ENCODE data around the gene CD247. TPM values are rescaled to one million over a fixed set of nuclear protein-coding genes. Genes with fewer than 3 reads are reported as not detected.

The CD247 gene
- total RNA-seq, 1 experiment from 2014 or later: 0.18 TPM

DNA sequence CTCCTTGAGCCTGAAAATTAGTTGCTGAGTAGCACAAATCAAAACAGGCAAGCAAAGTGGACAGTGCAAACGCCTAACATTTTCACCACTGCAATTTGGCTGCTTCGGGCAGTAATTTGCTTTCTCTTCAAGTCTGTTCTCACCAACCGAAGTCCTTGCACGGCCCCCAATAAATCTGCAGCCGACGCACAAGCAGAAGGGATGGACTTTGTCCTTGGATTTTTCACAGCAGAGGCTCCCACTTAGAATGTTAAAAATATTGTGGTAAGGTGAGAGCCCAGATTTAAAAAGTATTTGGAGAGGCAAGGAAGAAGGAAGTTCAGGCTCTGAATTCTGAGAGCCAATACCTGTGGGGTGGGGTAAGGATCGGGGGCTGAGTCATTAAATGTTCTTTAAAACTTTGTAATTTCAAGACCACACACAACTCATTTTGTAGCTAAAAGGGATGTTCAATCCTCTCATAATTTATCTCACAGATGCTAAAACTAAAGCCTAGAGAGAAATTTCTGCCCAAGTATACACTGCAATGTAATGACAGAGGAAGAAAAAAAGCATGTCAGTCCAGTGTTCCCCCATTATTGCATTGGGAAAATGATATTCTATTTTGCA, 6.2 kb downstream of the CD247 start:
- no peak for DNase-seq (ENCODE audit: low read depth)

DNA sequence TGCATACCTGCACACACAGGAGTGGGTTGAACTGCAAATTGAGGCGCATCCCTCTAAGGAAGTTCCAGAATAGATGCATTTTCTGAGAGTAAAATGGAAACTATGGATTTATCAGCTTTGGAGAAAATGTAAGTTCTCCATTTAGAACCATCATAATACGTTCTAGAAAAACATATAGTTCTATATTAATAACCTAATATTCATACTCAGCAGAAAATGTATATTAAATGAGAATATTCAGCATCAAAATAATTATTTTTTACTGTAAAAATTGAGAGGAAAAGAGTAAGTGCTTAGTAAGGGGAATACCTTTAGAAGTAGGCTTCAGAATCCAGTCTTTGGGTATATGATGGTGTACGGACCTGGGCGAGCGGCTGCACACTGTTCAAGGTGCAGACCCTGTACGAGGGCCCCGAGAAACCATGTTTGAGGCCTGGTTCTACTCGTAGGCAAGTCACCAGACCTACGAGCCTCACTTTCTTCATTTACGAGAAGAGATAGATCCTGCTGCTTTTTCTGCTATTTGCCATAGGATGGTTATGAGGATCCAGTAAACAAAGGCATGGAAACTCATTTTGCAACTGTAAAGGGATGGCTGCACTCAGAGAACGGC, 6.8 kb downstream of the CD247 start:
- no peak for DNase-seq (ENCODE audit: low read depth)

DNA sequence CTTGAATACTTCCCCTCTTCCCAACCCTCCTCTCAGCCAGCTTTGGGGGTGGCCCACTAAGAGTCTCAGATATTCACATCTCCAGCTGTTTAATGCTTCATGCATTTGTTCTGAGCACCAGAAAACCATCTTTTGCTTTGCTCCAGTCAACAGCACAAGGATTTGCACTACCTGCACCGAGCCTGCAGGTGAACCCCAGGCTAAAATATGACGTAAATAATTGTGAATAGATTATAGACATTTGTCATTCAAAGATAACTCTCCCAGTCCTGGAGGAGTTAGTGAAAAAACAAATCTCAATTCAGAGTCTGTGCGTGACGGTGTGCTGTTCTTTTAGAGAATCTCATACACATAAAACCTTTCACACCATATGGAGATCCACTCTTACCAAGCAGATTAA, 7.4 kb downstream of the CD247 start:
- no peak for DNase-seq (ENCODE audit: low read depth)

DNA sequence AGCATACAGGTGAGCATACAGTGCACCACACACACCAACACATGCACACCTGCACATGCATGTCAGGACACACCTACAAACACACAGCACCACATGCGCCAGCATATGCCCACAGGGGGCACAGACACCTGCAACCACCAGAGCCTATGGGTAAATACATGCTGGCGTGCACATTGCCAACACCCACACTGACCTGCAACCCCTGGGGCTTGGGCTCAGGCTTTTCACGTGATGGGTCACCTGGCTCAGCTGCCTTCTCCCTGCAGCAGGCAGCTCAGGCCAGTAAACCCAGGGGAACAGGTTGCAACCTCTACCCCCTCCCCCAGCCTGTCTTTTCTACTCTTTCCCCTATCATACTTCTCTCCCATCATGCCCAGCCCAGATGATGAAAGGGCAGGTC, 8.1 kb downstream of the CD247 start:
- no peak for DNase-seq (ENCODE audit: low read depth)

DNA sequence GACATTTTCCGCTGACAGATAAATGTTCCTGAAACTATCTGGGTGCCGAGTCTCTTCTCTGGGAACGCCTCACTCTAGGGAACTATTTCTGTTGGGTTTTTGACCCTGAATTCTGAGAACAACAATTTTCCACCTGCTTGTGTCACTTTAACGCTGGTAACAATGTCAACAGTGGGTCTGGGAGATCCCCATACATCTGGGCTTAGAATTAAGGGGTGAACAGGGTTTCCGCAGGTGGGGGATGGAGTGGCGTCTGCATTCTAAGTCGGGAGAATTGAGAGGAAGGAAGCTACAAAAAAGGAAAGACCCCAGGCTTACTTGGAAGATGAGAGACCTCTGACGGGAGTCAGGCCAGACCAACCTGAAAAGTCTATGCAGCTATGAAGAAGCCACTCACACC, 8.7 kb downstream of the CD247 start:
- no peak for DNase-seq (ENCODE audit: low read depth)

DNA sequence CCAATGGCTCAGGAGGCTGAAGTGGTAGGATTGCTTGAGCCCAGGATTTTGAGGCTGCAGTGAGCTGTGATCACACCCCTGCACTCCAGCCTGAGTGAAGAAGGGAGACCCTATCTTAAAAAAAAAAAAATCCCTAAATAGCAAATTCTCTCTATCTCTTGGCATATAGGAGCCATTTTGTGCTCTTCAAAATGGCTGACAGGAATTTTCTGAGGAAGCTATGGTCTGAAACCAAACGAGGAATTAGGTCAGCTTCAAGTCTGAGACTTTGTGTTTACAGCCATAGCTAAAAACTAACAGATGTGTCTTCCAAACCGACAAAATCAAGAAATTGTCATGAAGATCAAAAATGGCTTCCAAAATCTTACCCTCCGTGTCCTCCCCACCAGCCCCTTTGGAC, 10.6 kb downstream of the CD247 start:
- no peak for DNase-seq (ENCODE audit: low read depth)

DNA sequence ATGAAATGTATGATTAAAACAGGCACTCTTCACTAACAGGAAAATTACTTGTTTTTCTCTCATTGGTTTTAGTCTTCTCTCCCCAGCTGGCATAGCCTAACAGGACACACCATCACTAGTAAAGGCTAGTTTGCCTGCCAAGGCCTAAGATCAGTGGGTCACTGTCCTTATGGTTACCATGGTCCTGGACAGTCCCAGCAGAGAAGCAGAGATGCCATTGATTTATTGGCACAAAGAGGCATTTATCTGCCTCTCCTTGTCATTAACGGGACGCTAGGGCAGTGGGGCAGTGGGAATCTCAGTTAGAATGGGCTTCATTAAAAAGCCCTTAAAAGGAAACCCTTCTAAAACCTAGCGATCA, 13.9 kb downstream of the CD247 start:
- no peak for DNase-seq (ENCODE audit: low read depth)

DNA sequence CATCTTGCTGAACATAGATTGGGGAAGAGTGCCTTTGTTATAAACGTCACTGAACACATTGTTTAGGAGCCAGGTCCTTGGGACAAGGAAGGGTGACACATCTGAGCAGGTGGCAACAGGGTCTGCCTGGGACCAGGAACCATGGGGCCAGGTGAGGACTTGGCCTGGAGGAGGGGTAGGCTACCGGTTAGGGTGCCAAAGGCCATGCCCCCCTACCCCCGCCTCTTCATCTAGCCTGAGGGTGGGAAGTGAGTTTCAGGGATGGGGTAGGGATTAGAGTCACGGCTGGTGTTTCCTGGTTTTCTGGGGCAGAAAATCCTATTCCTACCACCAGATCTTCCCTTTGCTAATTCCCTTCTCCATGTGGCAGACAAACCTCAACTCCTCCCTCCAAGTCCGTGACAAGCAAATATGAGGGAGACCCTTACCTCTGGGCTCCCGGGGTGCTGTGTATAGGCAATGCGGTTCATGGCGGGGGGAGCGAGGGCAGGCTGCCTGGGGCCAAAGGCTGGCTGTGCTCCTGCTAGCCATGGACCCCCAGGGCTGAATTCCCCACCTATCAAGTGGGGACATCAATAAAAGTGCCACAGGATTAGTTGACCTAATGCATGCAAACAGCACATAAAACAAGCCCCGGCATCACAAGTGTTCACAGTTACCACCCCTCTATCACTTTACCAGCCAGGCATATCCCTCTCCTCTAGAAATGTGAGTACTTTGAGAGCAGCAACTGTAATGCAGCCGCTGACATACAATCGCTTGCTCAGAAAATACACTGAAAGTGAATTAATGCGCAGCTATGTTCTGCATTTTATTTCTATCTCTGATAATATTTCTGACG, 14.5 kb downstream of the CD247 start:
- DNase-seq (ENCODE audit: low read depth): no peak

DNA sequence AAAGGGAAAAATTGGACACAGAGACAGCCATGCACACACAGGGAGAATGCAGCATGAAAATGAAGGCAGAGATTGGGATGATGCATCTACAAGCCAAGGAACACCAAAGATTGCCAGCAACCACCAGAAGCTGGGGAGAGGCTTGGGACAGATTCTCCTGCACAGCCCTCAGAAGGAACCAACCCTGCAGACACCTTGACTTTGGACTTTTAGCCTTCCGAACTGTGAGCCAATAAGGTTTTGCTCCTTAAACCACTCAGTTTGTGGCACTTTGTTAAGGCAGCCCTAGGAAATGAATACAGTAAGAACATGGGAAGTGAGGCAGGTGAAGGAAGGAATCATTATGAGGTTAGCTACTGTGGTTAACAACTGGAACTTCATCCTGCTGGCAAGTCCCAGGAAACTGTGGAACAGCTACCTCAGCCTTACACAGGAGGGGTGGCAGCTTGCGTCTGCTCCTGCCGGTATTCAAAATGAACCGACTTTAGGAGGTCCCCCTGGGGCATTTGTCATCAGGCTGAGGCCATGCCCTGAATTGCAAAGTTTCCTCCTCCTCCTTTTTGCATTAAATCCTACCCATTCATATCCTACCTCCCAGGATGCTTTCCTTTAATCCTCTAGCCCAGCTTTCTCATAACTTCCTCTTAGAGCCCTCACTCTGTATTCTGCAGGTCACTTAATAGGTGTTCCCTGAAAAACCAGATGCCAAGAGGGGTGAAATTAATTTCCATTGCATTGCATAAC, 15.4 kb downstream of the CD247 start:
- DNase-seq (ENCODE audit: low read depth): no peak

DNA sequence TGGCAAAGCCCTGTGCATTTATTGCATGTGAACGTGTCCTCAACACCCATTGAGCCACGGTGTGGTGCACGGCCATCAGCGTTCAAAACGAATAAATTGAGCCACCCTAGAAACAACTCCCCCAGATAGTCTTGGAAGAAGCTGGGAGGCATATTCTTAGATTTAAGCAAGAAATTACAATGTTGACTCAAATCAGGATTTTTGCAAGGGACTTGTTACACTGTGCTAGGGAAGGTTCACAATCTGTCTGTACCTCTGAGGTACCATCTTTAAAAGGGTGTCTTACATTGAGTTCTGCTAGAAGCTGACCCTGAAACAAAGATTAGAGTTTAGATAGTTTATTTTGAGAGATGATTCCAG, 16.2 kb downstream of the CD247 start:
- DNase-seq (ENCODE audit: low read depth): no peak

DNA sequence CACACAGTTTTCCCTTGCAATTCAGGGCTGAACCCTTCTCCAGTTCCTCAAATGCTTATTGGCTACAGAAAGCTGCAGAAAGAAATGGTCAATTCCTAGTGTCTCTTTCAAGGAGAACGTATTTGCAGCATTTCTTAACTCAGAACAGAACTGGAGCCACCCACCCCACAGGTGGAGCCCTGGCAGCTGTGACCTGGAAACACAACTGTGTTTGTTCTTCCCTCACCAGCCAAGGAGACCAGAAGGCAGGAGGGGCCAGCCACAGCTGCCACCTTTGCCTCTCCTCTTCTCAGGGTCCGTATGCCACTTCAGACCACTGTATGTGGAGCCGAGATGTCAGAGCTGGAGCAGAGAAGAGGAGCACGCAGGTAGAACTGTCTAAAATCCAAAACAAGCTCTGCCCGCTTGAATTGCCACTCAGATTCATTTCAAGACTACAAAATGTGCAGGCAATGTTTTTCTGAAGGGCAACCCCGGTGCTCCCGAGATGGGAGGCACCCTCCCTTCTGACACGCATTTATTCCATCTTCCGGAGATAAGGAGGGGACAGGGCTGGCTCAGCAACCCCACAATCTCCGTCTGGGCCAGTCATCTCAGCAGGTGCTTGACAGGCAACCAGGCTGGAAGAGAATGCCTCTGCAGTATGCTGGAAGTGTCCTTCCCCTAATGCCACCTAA, 16.7 kb downstream of the CD247 start:
- DNase-seq (ENCODE audit: low read depth): no peak

DNA sequence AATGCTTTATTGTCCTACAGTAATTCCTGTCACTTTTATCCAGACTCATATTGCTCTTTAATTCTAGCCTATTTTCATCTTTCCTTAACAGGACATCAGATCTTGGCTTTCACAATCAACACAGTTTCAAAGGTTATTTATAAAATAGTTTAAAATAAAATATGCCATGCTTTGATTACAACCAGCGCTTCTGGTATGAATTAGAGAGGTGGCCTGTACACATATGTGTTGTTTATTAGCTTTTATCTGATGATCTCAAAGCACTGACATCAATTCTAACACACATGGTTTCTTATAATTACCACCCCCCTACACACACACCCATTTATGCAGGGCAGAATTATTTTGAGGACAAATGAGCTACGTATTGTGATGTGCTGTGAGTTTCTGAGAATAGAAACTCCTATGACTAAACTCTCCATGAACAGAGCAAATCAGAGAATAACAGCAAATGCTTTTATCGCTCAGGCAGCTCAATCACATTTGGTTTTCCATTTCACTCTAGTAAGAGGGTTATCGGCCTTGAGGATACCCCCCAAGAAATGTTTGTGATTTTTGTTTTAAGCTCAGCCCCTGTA, 18.0 kb downstream of the CD247 start:
- no peak for DNase-seq (ENCODE audit: low read depth)

DNA sequence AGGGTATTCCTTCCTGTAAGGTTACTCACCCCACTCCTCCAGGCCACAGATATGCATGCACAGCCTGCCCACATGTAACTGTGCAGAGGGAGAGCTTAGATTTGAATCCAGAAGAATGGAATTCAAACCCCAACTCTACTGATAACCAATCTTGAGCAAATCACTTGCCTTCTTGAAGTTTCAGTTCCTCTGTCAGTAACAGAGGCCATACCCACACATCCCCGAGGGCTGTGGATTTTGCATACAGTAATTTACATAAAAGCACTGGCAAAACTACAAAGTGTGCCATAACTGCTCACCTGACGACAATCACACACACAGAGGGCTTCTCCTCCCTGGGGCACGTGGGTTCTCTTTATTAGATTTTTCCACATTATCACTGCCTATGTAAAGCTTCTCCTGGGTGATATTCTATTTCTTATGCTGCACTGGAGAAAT, 18.6 kb downstream of the CD247 start:
- no peak for DNase-seq (ENCODE audit: low read depth)

DNA sequence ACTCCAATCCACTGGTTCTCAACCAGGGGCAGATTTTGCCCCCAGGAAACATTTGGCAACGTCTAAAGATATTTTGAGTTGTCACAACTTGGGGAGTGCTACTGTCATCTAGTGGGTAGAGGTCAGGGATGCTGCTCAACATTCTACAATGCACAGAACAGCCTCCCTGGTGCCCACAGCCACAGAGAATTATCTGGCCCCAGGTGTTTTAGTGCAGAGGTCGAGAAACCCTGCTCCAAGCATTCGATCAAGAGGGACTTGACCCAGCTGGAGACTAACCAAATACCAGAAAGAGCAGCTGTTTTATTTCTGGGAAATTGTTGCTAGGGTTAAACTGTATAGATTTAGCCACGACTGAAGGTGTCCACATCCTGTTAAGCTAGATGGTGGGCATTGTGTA, 19.2 kb downstream of the CD247 start:
- no peak for DNase-seq (ENCODE audit: low read depth)

DNA sequence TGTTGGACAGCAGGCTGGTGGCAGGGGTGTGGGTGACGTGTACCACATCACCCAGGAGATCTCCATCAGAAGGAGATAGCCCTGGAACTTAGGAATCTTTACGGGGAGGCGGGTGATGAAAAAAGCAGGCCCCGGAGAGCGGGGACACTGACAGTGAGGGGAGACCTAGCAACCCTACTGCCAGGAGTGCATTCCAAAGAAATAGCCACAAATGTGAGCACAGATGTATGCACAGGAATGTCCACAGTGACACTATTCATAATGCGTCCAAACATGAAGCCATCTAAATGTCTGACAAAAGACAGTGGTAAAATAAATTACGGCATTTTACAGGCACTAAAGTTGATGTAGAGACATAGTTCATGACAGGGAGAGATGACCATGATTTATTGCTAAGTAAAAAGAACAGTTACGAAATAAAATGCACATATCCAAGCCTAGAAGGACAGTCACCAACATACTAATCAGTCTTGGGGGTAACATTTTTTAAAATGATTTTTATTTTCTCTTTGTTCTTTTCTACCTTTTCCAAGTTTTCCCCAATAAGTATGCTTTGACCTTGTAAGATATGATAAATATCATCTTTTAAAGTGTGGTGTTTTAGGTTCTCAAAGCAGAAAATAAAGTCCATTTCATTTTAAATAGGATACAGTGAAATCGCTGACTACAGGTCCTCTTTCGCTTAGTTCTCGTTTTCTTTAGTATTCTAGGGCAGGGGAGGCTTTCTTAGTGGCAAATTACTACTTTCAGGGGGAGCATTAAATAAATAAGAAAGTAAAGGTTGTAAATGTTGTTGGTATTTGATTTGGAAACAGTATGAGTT, 21.3 kb downstream of the CD247 start:
- no peak for DNase-seq (ENCODE audit: low read depth)

DNA sequence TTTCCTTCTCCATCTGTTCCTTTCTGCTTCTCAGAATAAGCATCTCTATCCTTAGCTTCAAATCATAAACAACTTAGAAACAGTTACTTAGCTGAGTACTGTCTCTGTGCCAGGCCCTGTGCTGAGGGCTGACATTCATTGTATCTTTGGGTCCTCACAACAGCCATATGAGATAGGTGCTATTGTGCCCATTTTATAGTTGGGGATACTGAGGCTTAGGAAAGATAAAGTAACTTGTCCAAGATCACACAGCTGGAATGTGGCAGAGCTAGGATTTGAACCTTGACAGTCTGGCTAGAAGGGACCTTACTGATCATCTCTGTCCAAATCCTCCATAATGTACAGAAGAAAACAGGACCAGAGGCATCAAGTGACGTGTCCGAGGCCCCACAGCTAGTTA, 25.0 kb downstream of the CD247 start:
- DNase-seq (ENCODE audit: low read depth): no peak

DNA sequence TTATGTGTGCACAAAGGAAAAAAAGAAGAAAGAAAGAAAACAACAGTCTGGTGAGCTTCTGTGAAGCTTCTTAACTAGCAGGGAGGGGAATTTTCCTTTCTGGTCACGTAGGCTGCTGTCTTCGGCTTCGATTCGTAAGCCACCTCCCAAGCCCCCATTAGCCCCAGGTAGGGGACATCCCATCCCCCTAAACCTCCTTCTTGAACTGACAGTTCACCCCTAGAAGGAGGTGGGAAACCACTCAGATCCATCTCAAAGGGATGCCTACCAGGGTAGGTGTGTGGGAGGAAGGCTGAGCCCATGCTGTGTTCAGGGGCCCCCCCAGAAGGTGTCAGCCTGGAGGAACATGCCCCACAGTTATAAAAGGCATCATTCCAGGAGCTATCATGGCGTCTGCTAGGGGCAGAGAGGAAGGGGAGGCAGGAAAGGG, 25.8 kb downstream of the CD247 start:
- no peak for DNase-seq (ENCODE audit: low read depth)

DNA sequence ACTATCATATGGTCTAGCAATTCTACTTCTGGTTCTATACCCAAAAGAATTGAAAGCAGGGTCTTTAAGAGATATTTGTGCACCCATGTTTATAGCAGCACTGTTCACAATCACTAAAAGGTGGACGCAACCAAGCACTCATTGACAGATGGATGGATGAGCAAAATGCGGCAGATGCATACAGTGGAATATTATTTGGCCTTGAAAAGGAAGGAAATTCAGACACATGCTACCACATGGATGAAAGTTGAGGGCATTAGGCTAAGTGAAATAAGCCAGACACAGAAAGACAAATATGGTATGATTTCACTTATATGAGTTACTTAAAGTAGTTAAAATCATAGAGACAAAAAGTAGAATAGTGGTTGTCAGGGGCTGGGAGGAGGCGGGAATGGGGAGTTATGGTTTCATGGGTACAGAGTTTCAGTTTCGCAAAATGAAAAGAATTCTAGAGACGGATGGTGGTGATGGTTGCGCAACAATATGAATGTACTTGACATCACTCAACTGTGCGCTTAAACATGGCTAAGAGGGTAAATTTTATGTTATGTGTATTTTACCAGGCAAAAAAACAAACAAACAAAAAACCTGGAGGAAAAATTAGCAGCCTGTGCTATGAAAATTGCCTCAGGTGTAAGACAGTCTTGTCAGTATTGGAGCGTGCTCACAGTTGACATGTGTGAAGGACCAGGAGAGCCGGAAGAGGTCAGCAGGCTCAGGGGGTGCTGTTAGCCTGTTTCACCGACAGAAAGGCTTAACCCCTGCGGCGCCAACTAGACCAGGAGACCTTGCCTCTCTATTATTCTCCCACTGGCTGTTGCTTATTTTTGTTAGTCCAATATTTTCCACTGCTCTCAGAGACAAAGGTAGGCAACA, 26.5 kb downstream of the CD247 start:
- no peak for DNase-seq (ENCODE audit: low read depth)

DNA sequence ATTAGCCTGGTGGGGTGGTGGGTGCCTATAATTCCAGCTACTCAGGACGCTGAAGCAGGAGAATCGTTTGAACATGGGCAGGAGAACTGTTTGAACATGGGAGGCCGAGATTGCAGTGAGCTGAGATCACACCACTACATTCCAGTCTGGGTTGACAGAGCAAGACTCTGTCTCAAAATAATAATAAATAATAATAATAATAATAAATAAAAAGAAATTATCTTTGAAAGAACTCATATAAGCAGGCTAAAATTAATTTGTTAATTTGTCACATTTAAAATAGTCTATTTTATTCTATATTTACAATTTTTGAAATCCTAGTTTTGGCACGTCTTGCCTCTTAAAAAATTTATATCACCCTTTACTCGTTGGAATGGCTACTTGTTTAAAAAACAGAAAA, 27.6 kb downstream of the CD247 start:
- DNase-seq (ENCODE audit: low read depth): no peak
